Left ventricle myocardium inferior (tissue), 1 donor: ENCODE data around the gene SLC12A3. TPM values are rescaled to one million over a fixed set of nuclear protein-coding genes. Genes with fewer than 3 reads are reported as not detected.
A peak's percentile ranks its signal among the peaks of the same experiment; 100 is the strongest.

Experiments
- DNase-seq: peaks from one replicate; pipeline ENCODE4 v3.0.0-alpha.2; 2020
- H3K27ac ChIP-seq: fragments of 200-600 bp; replicated peaks from 2 replicates; pipeline ENCODE4 v1.8.0; 2021
- H3K27me3 ChIP-seq: fragments of 200-600 bp; 2 replicates; pipeline ENCODE4 v1.8.0; 2021; ENCODE audit warnings: low read depth
- H3K36me3 ChIP-seq: fragments of 200-600 bp; 2 replicates; pipeline ENCODE4 v1.8.0; 2021
- H3K4me1 ChIP-seq: fragments of 200-600 bp; 2 replicates; pipeline ENCODE4 v1.8.0; 2021
- H3K4me3 ChIP-seq: fragments of 200-600 bp; 2 replicates; pipeline ENCODE4 v1.8.0; 2021; ENCODE audit warnings: mild to moderate bottlenecking, moderate library complexity
- H3K9me3 ChIP-seq: fragments of 200-600 bp; replicated peaks from 2 replicates; pipeline ENCODE4 v1.8.0; 2021
- CTCF ChIP-seq: fragments of 200-600 bp; IDR thresholded peaks from 2 replicates; pipeline ENCODE4 v1.8.0; 2021; ENCODE audit warnings: antibody characterized with exemption, mild to moderate bottlenecking, borderline replicate concordance
- intact Hi-C: fragments of 100-400 bp; cut with micrococcal nuclease; formaldehyde crosslinking; loops from one replicate; pipeline ENCODE4 v1.11.0; 2022
- total RNA-seq: library from RNA; stranded (reverse); fragmentation: NEBNext Ultra II Directional; extraction: Animal tissue kit (Norgen Biotek cat#: 25700); gene quantifications from one replicate; pipeline ENCODE4 v1.2.1, GENCODE V29; 2021
- donor health status: DM: no; HTN: yes; CAD: no; lungs with severe emphysema.

SLC12A3 gene
- total RNA-seq, 1 donor from 2014 or later = not detected

GRCh38 chr16:56824331-56824730 lies 40.7 kb upstream of the SLC12A3 start:
- intact Hi-C loops = no loop called here
- H3K27ac ChIP-seq = no peak overlapping the region
- no peaks in the 10 kb centered on the region for H3K4me1 ChIP-seq
- peak; percentile 16 for DNase-seq
- H3K4me3 ChIP-seq = no peak overlapping the region
- no peaks in the 10 kb centered on the region for H3K9me3 ChIP-seq
- peak; percentile 39 for TF ChIP-seq CTCF
- no peaks in the 10 kb centered on the region for H3K27me3 ChIP-seq
- H3K36me3 ChIP-seq = peaks cover 65% of the 10 kb centered on the region

- TF ChIP-seq CTCF = no peak
- no peak for DNase-seq
- Histone ChIP-seq H3K9me3 (no peaks in the 10 kb centered on the region), H3K27me3 (no peaks in the 10 kb centered on the region), H3K27ac (no peak overlapping the region), H3K4me3 (no peak overlapping the region), H3K36me3 (peaks cover 67% of the 10 kb centered on the region), H3K4me1 (no peaks in the 10 kb centered on the region)
- intact Hi-C loops = no loop called here
Measured at GRCh38 chr16:56824804-56825203, 40.2 kb upstream of the SLC12A3 start.

- Histone ChIP-seq H3K36me3 (peaks cover 64% of the 10 kb centered on the region), H3K4me1 (no peaks in the 10 kb centered on the region), H3K4me3 (no peak overlapping the region), H3K27ac (no peak overlapping the region), H3K27me3 (no peaks in the 10 kb centered on the region), H3K9me3 (no peaks in the 10 kb centered on the region)
- intact Hi-C loops = no loop called here
- no peak for DNase-seq
- no peak for TF ChIP-seq CTCF
Measured at GRCh38 chr16:56825826-56826225, 39.2 kb upstream of the SLC12A3 start.

GRCh38 chr16:56828647-56829046 lies 36.4 kb upstream of the SLC12A3 start:
- H3K9me3 ChIP-seq = no peaks in the 10 kb centered on the region
- H3K27me3 ChIP-seq = no peaks in the 10 kb centered on the region
- no peak for TF ChIP-seq CTCF
- H3K27ac ChIP-seq = no peak overlapping the region
- intact Hi-C loops = no loop called here
- no peak for DNase-seq
- H3K4me3 ChIP-seq = no peak overlapping the region
- H3K36me3 ChIP-seq = peaks cover 67% of the 10 kb centered on the region
- H3K4me1 ChIP-seq = no peaks in the 10 kb centered on the region

GRCh38 chr16:56830669-56831068 lies 34.3 kb upstream of the SLC12A3 start:
- DNase-seq = no peak
- Histone ChIP-seq H3K4me3 (no peak overlapping the region), H3K27me3 (no peaks in the 10 kb centered on the region), H3K27ac (no peak overlapping the region), H3K4me1 (no peaks in the 10 kb centered on the region), H3K9me3 (no peaks in the 10 kb centered on the region), H3K36me3 (peaks cover 76% of the 10 kb centered on the region)
- no peak for TF ChIP-seq CTCF
- intact Hi-C loops = no loop called here

GRCh38 chr16:56832768-56833167 lies 32.2 kb upstream of the SLC12A3 start:
- no peak overlapping the region for H3K27ac ChIP-seq
- no peak for TF ChIP-seq CTCF
- H3K9me3 ChIP-seq = no peaks in the 10 kb centered on the region
- H3K4me3 ChIP-seq = no peak overlapping the region
- H3K4me1 ChIP-seq = peaks cover 8% of the 10 kb centered on the region
- DNase-seq = no peak
- H3K36me3 ChIP-seq = peaks cover 84% of the 10 kb centered on the region
- intact Hi-C loops = no loop called here
- H3K27me3 ChIP-seq = no peaks in the 10 kb centered on the region
